ENCODE measurements around the gene GNG4. TPM values are rescaled to one million over a fixed set of nuclear protein-coding genes. Genes with fewer than 3 reads are reported as not detected.

GNG4 gene
- total RNA-seq, 1 donor from 2014 or later = not detected

DNA sequence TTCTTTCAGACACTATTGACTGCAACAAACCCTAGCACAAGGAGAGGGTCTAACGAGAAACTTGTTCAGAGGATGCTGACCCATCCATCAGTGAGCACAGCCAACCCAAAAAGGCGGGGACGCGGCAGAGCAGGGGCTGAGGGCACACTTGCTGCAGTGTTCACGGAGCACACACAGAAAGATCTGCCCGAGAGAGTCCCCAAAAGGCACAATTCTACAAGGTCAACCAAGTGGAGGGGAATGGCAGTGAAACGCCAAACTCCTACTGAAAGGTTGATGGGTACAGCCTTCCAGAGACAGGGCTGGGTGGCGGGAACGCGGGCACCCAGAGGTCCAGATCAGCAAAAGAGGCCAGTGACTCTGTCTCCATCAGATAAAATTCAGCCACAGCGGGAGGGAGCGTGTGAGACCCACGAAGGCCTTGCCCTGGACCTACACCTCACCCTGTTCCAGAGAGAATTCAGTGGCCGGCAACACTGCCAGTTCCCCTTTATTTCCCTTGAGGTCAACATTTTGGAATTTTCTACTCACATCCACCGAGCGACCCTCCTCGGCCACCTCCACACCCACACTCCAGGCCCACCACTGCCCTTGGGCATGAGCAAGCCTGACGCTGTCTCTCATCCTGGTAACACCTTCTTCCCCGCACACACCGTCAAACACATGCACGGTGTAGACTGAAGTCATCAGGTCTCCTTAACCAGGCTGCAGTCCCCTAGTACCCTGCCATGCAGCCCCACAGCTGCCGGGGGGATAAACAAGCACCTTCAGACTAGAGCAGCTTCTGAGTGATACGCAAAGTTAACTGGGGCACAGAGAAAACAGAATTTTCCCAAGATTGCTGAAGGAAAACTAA is 5.5 kb downstream of the GNG4 start:
- intact Hi-C loops (cut with DNase I) = no loop called here
- no peak overlapping the region for H3K4me3 ChIP-seq
- H3K27ac ChIP-seq = no peak overlapping the region
- DNase-seq = no peak
- H3K36me3 ChIP-seq = no peaks in the 10 kb centered on the region
- TF ChIP-seq, protein P1, sequence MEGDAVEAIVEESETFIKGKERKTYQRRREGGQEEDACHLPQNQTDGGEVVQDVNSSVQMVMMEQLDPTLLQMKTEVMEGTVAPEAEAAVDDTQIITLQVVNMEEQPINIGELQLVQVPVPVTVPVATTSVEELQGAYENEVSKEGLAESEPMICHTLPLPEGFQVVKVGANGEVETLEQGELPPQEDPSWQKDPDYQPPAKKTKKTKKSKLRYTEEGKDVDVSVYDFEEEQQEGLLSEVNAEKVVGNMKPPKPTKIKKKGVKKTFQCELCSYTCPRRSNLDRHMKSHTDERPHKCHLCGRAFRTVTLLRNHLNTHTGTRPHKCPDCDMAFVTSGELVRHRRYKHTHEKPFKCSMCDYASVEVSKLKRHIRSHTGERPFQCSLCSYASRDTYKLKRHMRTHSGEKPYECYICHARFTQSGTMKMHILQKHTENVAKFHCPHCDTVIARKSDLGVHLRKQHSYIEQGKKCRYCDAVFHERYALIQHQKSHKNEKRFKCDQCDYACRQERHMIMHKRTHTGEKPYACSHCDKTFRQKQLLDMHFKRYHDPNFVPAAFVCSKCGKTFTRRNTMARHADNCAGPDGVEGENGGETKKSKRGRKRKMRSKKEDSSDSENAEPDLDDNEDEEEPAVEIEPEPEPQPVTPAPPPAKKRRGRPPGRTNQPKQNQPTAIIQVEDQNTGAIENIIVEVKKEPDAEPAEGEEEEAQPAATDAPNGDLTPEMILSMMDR (IDR thresholded peaks at IDR 0.05) = no peak
- no peaks in the 10 kb centered on the region for H3K9me3 ChIP-seq
- ATAC-seq = no peak
- H3K27me3 ChIP-seq (ENCODE audit: low read depth) = peaks cover 63% of the 10 kb centered on the region
- H3K4me1 ChIP-seq = peaks cover 10% of the 10 kb centered on the region

DNA sequence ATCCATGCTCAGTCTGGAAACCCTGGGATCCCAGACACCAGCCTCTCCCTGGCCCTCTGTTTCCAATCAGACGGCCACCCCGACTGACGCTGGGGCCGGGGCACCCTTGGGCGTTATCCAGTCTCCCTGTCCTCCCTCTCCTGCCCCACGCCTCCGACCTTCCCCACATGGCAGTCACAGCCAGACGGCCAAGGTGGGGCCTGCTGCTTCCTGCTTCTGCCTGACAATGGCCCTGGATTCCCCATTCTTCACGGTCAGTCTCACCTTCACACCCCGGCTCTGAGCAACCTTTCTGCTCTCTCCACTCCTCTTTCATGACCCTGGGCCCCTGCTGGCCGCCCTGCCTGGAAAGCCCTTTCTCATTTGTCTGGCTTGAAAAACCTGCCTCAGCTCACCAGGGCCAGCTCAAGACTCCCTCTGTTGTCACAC is 6.6 kb downstream of the GNG4 start:
- H3K27ac ChIP-seq = no peak overlapping the region
- H3K4me1 ChIP-seq = no peaks in the 10 kb centered on the region
- H3K36me3 ChIP-seq = no peaks in the 10 kb centered on the region
- peaks cover 52% of the 10 kb centered on the region for H3K27me3 ChIP-seq (ENCODE audit: low read depth)
- no peaks in the 10 kb centered on the region for H3K9me3 ChIP-seq
- H3K4me3 ChIP-seq = no peak overlapping the region
- ATAC-seq = no peak
- TF ChIP-seq, protein P1 (IDR thresholded peaks at IDR 0.05) = no peak
- DNase-seq = no peak
- intact Hi-C loops (cut with DNase I) = no loop called here

DNA sequence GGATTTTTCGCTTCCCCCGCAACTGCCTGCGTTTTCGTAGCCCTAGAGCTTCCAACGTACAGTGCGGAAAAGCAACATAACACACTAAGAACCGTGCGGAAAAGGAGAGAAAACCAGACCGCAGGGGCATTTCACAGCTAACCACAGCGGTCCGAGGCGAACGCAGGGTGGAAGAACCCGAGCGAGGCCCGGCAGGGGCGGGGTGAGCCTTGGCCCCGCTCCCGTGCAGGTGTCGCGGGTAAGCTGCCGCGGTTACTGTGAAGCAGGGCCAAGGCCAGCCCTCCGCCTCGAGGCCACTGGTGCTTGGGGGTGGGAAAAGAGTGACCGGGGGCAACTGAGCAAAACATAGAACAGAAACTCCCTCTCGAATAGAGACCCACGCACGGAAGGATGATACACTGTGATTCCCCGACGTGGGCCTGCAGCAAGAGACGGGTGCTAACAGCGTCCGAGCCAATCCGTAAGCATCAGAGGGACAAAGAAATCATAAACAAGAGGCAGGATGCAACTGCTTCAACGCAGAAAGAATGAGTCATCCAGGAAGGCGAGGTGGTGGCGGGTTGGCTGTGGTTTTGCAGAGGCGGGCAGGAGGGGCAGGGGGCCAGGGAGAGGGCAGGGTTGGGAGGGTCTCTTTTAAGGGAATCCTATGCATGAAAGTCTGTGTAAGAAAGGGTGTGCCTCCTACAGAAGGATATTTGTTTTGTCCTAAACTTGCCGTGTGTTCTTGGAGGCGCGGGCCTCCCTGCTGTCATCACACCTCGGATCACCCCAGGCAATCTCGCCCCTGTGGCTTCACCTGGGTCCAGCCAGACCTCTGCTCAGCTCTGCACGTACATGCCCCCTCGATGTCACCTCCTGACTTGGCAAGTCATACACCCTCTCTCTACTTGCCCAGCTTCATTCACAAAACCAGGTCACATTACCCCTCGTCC is 7.3 kb downstream of the GNG4 start:
- Histone ChIP-seq H3K27me3 (ENCODE audit: low read depth) (peaks cover 45% of the 10 kb centered on the region), H3K9me3 (no peaks in the 10 kb centered on the region), H3K4me3 (peak overlapping the region; percentile 35), H3K4me1 (no peaks in the 10 kb centered on the region), H3K27ac (no peak overlapping the region), H3K36me3 (no peaks in the 10 kb centered on the region)
- TF ChIP-seq, protein P1 (IDR thresholded peaks at IDR 0.05) = no peak
- DNase-seq (no peak), ATAC-seq (peak; percentile 40 to 41)
- intact Hi-C loops (cut with DNase I) = no loop called here

DNA sequence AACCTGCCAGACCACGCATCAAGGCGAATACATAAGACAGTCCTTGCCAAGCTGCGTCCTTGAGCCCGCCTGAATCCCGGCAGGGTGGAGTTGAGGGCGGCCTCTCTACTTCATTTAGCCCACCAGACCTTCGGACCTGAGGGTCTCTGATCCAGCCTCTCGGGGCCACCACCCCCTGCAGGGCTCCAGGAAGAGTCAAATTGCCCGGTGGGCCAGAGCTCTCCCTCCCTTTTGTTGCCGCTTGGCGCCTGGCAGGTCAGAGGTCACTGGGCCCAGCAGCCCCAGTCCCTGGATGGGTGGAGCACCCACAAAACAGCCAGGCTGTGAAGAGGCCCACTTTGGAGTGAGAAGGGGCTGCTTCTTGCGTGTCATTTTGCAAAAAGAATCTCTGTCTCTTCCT is 9.0 kb downstream of the GNG4 start:
- H3K36me3 ChIP-seq = no peaks in the 10 kb centered on the region
- intact Hi-C loops (cut with DNase I) = no loop called here
- no peak for DNase-seq
- no peak overlapping the region for H3K27ac ChIP-seq
- H3K9me3 ChIP-seq = no peaks in the 10 kb centered on the region
- peaks cover 28% of the 10 kb centered on the region for H3K27me3 ChIP-seq (ENCODE audit: low read depth)
- no peaks in the 10 kb centered on the region for H3K4me1 ChIP-seq
- no peak for ATAC-seq
- TF ChIP-seq, protein P1 (IDR thresholded peaks at IDR 0.05) = no peak
- H3K4me3 ChIP-seq = no peak overlapping the region
